HG03521 (cell line): ENCODE measurements around the gene RNF5.
"Not testable (repeated sequence)": the region's sequence is repeated elsewhere in the genome, so short reads cannot be mapped to it uniquely, and the experiment has no call there.

Experiments used
- ATAC-seq: cut with Tn5 transposase; IDR thresholded peaks from one replicate; pipeline ENCODE4 v1.9.1; 2021; ENCODE audit warnings: mild to moderate bottlenecking, moderate library complexity; ENCODE audit not compliant: unreplicated experiment

RNF5 gene

DNA sequence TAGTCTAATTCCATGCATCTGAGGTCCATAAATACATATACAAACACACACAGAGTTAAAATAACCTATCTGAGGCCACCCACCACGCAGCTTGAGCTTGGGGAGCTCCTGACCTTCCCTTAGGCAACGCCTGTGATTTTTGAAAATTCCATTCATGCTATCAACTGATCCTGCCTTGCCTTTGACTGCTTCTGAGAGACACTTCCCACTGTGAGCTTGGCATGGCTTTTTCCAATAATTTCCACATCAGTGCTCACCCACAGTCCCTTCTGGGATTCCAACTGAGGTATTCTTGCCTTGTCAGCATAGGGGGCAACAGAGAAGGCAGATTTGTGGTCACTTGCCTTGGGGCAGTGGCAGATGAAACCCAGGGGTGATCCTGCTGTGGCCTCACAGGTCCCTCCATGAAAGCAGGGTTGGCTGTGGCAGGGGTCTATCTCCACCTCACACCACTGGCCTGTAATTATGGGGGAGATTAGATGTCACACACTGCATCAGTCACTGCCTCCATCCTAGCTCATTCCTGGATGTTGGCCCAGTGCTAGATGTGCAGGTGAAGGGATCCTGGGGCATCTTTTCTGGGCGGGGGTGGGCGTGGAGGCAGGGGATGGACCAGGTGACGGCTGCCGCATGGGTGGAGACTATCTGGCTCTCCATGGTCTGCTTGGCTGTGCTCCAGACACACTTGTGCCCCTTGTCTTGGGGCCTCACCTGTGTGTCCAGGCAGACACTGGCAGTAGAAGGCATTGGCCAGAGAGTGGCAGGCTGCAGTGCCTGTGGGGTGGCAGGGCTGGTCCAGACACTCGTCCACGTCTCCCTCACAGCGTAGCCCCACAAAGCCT is 25.4 kb downstream of the RNF5 start:
- no peak for ATAC-seq

DNA sequence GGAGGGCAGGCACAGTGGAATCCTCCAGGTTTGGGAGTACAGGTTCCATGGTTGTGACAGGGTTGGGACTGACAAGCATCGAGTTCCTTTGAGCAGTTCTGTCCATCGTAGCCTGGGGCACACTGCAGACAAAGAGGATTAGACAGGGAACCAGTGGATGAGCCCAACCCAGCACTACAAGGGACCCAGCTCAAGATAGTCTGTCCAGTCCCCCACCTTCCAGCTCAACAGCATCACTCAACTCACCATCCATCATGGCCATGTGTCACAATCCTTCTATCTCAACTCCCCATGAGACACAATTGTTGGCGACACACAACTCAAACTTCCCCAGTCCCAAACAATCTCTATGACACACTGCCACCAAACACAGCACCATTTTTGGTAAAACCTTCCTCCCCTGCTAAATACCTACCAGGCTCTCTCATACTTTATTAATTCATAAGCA is 26.1 kb downstream of the RNF5 start:
- no peak for ATAC-seq

DNA sequence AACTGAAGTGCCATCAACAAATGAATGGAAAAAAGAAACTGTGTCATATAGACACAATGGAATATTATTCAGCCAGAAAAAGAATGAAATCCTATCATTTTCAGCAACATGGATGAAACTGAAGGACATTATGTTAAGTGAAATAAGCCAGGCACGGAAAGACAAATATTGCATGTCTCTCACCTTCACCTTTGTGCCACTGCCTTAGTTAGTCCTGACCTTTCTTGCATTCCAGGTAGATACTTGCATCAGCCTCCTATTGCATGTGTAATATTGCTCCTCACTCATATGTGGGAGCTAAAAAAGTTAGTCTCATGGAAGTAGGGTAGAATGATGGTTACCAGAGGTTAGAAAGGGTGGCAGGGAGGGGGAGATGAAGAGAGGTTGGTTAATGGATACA is 30.8 kb downstream of the RNF5 start:
- no peak for ATAC-seq

DNA sequence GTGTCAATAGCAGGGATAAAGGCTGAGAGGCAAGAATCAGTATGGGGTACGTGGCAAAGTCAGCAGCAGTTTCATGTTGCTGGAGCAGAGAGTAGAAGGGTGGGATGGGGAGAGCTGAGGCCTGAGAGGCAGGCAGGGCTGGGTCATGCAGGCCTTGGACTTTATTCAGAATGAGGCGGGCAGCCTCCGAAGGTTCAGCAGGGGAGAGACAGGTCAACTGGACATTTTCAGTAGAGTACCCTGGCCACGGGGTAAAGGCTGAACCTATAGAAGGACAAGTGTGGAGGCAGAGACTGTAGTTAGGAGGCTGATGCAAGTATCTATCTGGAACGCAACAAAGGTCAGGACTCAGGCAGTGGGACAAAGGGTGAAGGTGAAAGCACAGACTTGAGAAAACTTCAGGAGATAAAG is 32.0 kb downstream of the RNF5 start:
- ATAC-seq: no peak

DNA sequence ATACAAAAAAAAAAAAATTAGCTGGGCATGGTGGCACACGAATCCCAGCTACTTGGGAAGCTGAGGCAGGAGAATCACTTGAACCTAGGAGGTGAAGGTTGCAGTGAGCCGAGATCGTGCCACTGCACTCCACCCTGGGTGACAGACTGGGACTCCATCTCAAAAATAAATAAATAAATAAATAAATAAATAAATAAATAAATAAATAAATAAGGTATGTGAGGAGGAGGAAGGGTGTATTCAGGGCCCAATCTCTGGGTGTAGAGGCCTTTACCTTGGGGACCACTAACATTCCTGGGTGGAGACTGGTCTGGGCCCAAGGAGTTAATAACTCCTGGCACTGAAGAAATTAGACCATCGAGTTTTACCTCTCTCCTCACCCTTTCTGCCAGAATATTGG is 33.2 kb downstream of the RNF5 start:
- not testable (repeated sequence) for ATAC-seq

DNA sequence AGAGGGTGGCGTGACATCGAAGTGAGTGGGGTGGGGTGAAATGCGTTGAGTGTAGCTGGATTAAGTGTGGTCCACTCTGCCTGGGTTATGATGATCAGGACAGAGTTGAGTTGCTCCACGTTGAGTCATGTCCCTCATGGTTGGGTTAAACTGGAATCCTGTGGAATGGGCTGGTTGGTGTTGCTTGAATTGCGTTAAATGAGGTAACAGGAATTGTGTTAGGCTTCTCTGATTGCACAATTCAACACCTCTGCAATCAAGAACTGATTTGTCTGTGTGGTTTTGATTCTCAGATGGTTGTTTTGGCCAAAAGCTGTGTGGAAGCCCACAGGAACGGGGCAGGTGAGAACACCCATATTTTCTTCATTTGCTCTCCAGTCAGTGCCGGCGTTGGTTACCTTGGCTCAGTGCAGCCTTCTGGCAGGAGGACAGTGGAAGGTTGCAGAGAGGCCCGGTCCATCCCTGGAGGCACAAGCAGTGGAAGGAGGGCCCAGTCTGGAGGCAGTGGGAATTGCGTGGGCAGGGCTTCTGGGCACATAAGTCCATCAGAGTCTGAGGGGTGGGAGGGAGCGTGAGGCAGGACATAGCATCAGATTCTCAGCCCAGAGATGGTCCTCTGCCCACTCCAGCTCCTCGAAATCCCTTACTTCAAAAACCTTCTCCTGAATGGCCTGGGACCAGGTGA is 34.0 kb downstream of the RNF5 start:
- no peak for ATAC-seq

DNA sequence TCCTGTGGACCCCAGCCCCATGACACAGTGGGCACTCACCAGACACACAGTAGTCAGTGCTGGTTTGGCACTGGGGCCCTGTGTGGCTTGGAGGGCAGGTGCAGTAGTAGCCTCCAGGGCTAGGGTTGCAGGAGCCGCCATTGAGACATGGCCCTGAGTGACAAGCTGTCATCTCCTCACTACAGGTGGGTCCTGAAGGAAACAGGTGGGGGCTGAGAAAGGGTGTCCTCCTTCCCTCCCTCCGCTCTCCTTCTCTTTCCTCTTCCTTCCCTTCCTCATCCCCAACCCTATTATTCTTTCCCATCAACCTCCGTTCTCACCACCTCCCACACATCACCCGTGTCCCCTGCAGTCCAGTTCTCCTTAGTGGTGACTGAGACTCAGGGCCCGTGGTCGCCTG is 35.4 kb downstream of the RNF5 start:
- ATAC-seq: no peak

DNA sequence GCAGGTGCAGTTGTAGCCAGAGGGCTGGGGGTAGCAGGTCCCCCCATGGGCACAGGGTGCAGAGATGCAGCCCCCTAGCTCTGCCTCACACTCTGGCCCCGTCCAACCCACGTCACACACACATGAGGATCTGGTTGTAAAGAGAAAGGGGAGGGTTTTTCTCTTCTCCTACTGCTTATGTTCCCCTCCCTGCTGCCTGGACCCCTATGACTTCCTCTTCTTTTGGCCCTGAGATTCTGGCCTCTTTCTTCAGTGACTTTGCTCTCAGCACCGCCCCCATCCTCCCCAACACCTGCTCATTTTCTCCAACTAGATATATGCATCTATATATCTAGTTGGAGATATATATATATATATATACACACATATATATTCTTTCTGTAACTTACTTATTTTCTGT is 35.9 kb downstream of the RNF5 start:
- no peak for ATAC-seq

DNA sequence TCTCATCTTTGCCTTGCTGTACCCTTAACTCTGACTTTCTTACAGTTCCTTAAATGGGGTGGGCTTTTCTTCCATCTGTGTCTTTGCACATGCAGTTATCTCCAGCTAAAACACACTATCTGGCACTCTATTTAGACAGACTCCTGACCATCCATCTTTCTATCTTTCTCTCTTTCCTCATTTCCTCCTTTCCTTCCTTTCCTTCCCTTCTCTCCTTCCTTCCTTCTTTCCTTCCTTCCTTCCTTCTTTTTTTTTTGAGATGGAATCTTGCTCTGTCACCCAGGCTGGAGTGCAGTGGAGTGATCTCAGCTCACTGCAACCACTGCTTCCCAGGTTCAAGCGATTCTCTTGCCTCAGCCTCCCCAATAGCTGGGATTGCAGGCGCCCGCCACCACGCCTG is 37.4 kb downstream of the RNF5 start:
- ATAC-seq: no peak

DNA sequence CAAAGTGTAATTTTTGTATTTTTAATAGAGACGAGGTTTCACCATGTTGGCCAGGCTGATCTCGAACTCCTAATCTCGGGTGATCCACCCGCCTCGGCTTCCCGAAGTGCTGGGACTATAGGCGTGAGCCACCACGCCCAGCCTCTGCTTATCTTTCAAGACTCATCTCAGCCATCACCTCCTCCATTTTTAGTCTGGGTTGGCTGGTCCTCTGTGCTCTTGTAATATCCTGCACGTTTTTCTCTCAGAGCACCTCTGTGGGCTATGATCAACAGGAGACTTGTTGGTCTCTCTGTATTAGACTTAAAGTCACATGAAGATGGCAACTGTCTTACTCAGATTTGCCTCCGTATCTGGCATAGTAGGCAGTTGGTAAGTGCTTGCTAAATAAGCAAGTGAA is 38.1 kb downstream of the RNF5 start:
- no peak for ATAC-seq

DNA sequence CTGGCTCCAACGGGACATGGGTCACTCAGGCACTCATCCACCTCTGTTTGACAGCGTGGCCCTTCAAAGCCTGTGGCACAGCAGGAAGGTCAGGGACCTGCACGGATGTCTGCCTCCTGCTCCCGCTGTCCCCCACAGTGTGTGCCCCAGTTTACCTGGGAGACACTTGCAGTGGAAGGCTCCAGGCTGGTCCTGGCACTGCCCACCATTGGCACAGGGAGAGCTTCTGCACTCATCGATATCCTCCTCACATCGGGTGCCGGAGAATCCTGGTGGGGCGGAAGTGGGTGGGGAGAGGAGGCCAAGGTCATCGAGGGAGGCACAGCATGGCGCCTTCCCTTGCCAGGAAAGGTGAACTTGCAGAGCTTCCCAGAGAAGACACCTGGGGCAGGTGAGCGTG is 38.8 kb downstream of the RNF5 start:
- ATAC-seq: no peak

DNA sequence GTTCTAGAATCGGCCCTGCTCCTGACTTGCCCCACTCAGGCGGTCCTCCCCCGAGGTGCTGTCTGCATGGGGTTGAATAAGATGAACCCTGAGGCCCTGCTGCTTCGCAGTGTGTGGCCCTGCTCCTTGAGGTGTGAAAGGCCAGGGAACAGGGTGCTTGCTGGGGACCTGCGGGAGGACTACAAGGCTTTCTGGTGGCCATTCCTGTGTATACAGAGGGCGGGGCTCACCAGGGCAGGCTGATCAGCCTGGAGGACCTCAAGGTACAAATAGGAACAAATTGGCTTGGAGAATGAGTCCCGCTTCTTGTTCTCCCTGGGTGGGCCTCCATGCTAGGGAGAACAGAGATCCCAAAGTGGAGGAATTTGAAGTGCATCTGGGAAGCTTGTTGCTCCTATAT is 40.0 kb downstream of the RNF5 start:
- ATAC-seq: no peak

DNA sequence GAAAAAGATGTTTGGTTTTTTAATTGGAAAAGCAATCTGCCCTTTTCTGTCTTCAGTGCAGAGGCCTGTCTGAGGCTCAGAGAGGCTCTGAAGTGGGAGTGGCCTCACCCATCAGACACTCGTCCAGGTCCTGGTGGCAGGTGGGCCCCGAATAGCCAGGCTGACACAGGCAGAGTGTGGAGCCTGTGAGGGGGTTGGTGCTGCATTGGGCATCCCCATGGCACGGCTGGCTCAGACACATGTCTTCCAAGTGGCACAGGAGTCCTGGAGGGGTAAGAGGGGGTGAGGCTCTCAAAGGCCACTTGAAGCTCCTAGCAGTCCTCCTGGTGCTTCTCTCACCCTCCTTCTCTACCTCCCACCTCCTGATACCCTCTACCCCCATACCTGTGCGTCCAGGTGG is 41.8 kb downstream of the RNF5 start:
- no peak for ATAC-seq

DNA sequence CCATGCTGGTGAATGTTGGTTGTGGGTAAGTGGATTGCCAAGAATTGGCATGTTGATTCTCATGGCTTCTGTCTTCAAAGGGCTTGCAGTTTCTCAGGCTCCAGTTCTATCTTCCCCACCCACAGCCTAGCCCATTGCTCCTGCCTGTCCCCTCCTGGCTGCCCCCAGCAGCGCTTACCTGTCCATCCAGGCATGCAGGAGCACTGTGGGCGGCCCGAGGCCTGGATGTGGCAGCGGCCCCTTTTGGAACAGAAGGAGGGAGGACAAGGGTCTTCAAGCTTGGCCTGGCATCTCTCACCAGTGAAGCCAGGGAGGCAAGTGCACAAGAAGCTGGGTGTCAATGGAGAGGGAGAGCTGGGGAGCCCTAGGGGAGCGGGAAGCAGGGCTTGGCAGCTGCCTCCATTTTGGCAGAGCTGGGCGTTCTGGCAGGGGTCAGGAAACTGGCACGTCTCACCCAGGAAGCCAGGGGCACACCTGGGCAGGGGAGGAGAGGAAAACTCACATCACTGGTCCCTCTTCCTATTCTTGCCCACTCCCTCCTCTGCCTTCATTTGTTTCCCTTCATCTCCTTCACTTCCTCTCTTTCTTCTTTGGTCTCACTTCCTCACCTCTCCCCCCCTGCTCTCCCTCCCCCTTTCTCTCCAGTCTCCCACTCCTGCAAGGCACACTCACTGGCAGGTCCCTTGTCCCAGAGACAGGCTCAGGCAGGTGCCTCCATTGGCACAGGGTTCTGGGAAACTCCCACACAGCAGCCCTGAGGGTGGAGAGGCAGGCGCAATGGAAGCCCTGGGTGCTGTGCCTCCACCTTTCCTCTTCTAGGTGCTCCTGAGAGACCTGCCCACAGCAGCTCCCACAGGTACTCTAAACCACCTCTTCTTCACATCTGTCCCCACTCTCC is 44.4 kb downstream of the RNF5 start:
- ATAC-seq: no peak

DNA sequence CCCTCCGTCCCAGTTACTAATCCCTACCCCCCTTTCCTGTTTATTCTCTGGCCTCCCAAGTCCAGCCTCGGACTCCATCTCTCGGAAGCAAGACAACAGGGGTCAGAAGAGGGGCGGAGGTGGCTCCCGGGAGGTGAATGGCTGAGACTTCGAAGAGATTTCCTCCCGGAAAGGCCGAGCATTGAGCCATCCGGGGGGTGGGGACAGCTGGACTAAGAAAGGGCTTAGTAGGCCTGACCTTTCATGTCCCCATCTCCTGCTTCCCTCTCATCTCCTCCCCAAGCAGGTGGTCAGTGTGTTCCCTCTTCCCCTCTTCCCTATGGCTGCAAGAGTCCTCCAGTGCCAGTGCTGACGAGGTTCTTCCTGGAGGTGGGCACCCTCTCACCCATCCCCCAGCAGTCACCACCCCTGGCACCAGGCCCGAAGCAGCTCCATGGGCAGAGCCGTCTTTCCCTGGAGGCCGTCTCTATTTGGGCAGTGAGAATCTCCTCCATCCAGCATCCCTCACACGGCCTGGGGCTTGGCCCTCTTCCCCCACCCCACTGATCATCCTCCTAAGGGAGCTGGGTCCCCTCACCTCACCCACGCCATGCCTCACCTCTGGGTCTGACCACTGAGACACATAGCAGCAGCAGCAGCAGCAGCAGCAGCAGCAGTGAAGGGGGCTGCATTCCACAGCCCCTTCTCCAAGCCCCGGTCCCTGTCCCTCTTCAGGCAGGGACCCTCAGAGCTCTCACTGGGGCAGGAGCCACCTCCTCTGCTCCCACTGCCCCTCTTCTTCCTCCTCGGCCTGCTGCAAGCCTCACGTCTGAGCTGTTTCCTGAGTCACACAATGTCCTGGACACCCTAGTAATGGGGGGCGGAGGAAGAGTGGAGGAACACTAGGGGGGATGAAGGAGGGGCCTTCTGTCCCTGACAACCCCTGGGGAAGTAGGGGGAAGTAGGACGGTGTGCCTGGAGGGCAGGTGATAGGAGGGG is 45.3 kb downstream of the RNF5 start, which contains the start of gene NOTCH4:
TSS of gene NOTCH4 (minus strand) at position 810 of the 978 bp plus-strand sequence. CDS start at position 671, 139 bp downstream.
- ATAC-seq: no peak

DNA sequence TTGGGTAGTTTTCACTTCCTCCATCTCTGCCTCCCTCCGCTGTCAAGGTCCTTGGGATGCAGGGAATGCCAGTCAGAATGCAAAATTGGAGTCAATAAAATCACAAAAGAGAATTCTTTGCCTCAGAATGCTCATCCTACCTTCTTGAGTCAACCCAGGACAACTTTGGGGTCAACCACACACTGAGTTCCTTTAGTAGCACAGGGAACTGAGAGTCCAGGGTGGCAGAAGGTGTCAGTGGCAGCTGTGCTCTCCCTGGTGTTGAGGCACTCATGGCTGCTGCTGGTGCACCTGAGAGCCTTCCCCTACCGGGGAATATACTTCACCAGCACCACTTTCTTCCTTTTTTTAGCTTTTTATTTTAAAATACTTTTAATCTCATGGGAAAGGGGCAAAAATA is 46.5 kb downstream of the RNF5 start:
- ATAC-seq: no peak

DNA sequence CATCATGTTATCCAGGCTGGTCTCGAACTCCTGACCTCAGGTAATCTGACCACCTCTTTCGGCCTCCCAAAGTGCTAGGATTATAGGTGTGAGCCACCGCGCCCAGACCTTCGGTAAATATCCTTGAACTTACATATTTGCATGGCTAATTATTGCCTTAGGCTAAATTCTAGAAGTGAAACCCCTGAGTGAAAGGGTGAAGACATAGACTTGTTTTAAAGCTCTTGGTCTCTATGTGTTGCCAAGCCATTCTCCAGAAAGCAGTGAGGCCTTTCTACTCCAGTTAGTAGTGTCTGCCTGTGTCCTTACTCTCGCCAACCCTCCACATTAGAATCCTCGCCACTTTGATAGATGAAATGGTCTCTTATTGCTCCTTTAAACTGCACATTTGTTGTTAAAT is 48.2 kb downstream of the RNF5 start:
- no peak for ATAC-seq
